ENCODE measurements around the gene PSAT1. TPM values are rescaled to one million over a fixed set of nuclear protein-coding genes. Genes with fewer than 3 reads are reported as not detected.

Gene PSAT1
- total RNA-seq, 4 donors from 2014 or later: 3.0 to 36.2 (median 4.9) TPM

DNA sequence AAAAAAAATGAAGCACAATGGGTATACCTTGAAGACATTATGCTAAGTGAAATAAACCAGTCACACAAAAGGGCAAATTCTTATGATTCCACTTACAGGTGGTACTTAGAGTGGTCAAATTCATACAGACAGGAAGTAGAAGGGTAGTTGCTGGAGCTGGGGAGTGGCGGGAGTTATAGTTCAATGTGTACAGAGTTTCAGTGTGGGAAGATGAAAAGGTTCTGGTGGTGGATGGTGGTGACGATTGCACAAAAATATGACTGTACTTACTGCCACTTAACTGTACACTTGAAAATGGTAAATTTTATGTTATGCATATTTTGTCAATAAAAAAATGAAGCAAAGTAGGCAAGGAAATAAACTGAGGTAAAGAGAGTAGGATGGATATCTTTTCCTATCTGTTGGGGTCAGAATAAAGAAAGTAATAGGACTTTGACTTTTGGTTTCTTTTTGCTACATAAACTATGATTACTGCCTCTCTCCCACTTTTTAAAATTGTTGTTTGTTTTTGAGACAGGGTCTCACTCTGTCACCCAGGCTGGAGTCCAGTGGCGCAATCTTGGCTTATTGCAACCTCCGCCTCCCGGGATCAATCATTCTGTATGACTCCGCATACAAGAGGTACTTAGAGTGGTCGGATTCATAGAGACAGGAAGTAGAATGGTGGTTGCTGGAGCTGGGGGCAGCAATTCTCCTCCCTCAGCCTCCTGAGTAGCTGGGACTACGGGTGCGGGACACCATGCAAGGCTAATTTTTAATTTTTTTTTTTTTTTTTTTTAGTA, 4.0 kb upstream of the PSAT1 start:
- ATAC-seq (ENCODE audit: low FRiP score) (no peak), DNase-seq (ENCODE audit: low spot score) (no peak)
- TF ChIP-seq, protein P1, sequence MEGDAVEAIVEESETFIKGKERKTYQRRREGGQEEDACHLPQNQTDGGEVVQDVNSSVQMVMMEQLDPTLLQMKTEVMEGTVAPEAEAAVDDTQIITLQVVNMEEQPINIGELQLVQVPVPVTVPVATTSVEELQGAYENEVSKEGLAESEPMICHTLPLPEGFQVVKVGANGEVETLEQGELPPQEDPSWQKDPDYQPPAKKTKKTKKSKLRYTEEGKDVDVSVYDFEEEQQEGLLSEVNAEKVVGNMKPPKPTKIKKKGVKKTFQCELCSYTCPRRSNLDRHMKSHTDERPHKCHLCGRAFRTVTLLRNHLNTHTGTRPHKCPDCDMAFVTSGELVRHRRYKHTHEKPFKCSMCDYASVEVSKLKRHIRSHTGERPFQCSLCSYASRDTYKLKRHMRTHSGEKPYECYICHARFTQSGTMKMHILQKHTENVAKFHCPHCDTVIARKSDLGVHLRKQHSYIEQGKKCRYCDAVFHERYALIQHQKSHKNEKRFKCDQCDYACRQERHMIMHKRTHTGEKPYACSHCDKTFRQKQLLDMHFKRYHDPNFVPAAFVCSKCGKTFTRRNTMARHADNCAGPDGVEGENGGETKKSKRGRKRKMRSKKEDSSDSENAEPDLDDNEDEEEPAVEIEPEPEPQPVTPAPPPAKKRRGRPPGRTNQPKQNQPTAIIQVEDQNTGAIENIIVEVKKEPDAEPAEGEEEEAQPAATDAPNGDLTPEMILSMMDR (IDR thresholded peaks at IDR 0.05): no peak

DNA sequence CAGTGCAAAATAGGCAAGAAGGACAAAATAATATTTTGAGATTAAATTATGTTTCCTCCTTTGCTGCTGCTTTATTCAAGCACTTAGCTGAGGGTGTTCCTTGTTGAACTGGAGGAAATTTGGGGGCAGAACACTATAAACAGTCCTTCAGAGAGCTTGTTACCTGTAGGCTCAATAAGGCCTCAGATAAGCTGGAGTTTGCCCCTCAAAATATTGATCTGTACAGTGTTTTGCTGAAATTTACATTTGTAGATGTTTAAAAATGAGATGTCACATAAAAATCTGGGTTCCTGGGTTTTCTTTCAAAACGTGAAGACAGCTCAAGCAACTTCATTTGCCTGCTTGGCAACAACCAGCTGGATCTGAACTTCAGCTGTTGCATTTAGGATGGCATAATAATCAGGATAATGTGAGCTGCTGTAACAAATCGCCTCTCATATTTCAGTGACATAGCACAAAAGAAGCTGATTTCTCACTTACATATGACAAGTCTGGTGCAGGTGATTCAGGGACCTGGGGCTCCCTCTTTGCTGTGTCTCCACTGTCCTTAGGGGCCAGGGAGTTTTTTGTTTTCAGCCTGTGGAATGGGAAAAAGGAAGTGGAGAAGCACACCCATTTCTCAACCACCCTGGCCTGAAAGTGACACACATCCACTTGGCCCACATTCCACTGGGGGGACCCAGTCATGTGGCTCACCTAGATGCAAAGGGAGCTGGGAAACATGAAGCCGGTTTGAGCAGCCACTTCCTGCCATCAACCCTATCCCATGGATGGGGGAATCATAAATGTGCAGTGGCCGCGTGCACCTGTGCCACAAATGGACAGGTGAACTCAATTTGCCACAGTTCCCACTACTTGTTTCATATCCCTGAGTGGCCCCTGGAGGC, 2.4 kb upstream of the PSAT1 start:
- DNase-seq (ENCODE audit: low spot score) (no peak), ATAC-seq (ENCODE audit: low FRiP score) (no peak)
- TF ChIP-seq, protein P1 (IDR thresholded peaks at IDR 0.05): no peak

DNA sequence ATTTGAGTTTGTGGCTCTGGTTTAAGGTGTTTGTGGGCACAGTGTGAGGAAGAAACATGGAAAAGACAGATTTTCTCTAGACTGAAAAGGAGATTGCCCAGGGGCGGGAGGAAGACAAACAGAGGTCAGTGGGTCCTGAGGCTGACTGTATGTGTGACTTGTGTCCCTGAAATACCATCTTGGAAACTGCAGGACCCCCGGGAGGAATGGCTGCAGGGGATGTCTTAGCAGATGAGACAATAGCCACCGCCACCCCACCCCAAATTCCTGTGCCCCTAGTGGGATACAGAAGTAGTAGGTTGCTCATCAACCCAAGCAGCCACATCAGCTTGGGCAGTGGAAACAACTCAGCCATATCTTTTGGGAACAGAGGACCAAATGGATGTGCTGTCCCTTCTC, 1.7 kb upstream of the PSAT1 start:
- no peak for DNase-seq (ENCODE audit: low spot score)
- ATAC-seq (ENCODE audit: low FRiP score): no peak
- TF ChIP-seq, protein P1 (IDR thresholded peaks at IDR 0.05): no peak

DNA sequence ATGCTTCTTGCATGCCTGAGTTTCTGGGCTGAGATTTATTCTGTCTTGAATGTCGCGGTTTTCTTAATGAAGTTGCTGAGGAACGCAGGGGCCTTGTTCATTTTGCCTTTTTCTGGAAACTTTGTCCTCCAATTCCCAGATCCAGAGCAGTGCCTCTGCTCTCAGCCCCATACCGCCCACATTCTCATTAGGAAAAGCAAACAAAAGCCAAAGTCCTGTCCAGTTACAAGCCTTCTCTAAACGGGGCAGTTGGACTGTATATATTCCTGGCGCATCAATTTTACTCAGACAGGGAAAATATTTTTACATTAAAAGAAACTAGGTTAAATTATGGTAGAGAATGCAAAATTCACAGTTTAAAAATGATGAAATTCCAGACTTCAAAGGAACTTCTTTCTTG, 1.2 kb upstream of the PSAT1 start:
- TF ChIP-seq, protein P1 (IDR thresholded peaks at IDR 0.05): no peak
- DNase-seq (ENCODE audit: low spot score) (no peak), ATAC-seq (ENCODE audit: low FRiP score) (no peak)

DNA sequence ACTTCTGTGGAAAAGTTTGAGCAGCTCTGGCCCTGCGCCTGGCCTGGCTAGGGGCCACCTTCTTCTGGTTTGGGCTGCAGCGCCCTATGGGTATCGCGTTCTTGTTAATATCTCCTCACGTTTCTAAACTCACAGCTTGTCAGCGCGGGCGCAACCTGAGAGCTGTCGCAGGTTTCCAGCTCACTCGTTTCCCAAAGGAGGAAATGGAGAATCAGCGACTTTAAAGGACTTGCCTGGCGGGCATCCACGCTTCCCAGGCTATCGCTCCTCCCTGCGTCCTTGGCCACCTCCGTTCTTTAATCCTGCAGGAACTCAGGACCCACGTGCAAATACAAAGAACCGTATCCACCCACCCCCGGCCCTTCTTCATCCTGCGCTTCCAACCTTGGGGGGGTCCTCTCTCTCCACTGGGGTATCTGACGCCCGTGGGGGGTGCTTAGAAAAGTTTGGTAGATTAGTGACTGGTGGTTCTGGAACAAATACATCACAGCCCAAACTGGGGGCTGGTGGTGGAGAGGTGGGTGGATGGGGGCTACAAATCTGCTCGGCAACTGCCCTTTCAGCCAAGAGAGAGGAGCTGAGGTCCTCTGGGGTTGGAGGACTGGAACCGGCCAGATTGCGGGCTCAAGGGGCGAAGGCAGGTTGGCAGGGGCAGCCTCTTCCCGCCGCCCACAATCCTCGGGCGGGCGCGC, 578 bp upstream of the PSAT1 start:
- no peak for DNase-seq (ENCODE audit: low spot score)
- no peak for ATAC-seq (ENCODE audit: low FRiP score)
- TF ChIP-seq, protein P1 (IDR thresholded peaks at IDR 0.05): no peak

DNA sequence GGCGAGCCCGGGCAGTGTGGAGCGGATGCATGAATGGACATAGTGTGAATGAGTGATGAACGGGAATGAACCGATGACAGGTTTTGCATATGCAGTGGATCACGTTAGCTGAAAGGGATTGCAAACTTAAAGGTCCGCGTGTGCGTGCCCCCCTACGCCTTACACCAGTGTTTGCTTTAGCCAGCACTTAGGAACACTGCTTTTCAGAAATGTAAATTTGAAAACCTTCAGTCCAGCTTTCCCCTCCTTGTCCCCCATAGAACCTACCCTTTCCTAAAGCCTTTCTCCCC, 692 bp downstream of the PSAT1 start:
- TF ChIP-seq, protein P1 (IDR thresholded peaks at IDR 0.05): no peak
- no peak for ATAC-seq (ENCODE audit: low FRiP score)
- no peak for DNase-seq (ENCODE audit: low spot score)

Measured in omental fat pad (tissue), 4 donors.